ENCODE measurements around the gene RNF133.

Gene RNF133, protein sequence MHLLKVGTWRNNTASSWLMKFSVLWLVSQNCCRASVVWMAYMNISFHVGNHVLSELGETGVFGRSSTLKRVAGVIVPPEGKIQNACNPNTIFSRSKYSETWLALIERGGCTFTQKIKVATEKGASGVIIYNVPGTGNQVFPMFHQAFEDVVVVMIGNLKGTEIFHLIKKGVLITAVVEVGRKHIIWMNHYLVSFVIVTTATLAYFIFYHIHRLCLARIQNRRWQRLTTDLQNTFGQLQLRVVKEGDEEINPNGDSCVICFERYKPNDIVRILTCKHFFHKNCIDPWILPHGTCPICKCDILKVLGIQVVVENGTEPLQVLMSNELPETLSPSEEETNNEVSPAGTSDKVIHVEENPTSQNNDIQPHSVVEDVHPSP

DNA sequence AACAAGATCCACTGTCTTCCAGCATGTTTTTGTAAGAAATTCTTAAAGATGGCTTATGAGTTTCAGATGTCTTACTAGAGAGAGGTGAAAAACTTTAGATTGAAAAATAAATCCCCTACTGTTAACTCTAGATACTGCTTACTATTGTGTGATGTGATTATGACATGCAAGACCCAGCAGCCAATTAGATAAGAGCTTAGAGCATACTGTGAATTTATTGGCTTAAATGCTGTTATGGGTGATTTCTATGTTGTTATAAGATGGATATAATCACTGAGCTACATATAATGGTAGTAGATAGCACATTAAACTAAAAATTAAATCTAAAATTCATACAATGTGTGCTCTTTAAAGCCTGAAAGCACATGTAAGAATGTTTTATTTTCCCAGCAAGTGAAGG is at the start of gene RNF133:
TSS of gene RNF133 (minus strand) at position 101 of the 400 bp plus-strand sequence. CDS start 199 bp downstream, outside the sequence.
- DNase-seq: no peak

DNA sequence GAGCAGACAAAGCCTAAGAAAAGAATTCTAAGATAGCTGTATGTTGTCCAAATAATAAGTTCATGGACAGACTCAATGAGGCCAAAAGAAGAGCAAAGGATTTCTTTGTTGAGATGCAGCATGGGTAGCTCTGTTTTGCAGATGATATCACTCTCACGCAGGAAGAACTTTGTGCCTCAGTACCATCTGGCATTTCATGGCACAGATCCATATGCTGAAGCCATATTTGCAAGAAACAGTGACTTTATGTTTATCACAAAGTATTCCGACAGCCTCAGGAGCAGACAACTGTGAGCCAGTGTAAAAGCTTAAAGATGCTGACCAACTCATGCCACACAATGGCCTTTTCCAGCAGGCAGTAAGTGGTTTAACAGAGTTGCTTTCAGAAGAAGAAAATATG is 49.3 kb upstream of the RNF133 start:
- DNase-seq: no peak

- DNase-seq: peak; percentile 93
Measured at GRCh38 chr7:122746948-122747347, 48.0 kb upstream of the RNF133 start.

- no peak for DNase-seq
Measured at GRCh38 chr7:122743211-122743610, 44.3 kb upstream of the RNF133 start.

- no peak for DNase-seq
Measured at GRCh38 chr7:122738947-122739346, 40.0 kb upstream of the RNF133 start.

GRCh38 chr7:122736183-122736582 is 37.3 kb upstream of the RNF133 start:
- DNase-seq: no peak

- no peak for DNase-seq
Measured at GRCh38 chr7:122727759-122728158, 28.8 kb upstream of the RNF133 start.

DNA sequence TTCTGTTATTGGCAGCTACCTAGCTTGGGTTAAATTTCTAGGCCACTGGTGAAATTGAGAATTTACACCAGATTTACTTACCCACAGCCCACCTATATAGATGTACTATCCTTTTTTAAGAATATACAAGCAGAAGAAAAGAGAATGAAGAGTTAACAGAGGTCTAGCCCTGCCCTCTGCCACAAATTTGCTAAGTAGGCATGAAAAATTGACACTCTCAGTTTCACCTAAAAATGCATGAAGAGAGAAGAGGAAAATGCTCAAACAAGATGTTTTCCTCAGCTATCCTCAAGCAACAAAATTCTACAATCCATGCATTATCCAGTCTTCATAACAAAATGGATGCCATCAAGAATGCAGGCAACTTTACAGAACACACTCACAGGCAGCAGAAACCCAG is 28.4 kb upstream of the RNF133 start:
- DNase-seq: no peak

- DNase-seq: no peak
Measured at GRCh38 chr7:122726881-122727280, 28.0 kb upstream of the RNF133 start.

- DNase-seq: no peak
Measured at GRCh38 chr7:122724366-122724765, 25.4 kb upstream of the RNF133 start.

DNA sequence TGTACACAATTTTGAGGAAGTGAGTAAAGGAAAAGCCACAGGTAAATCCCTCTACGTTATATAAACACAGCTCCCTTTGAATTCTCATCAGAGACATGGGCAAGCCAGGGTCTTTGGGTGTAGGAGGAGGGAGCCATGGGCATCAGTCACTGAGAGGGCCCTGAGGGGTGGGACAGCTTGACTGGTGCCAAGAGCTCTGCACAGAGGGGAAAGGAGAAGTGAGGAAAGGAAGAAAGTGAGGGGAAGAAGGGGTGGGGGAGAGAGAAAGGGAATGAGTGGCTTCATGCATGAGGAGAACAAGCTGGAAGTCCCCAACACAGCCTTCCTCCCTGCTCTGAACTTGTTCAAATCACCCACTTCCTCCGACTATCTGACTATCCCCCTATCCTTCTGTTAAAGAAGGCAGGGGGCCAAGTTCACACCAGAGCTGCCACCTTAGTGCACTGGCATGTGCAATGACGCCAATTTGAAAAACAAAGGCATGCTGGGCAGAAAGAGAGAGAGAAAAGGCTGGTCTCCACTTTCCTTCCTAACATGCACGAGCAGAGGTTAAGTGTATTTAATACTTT is 20.2 kb upstream of the RNF133 start:
- no peak for DNase-seq

- no peak for DNase-seq
Measured at GRCh38 chr7:122717356-122718089, 18.6 kb upstream of the RNF133 start.

DNA sequence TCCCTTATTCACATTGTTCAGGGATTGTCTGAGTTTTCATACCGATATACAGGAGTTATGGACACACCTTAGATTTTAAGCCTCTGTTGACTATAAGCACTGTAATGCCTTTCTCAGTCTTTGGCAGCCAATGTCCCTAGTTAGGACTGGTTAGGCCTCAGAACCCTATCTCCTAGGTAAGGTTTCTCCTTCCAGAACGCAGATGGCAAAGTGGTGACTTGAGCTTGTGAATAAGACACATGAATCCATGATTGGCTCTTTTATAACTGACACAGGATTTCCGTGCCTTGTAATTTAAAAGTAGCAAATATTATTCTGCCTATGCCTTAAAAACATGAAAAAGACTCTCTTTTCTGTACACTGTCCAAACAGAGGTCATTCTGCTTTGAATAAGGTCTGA is 16.3 kb upstream of the RNF133 start:
- DNase-seq: no peak

DNA sequence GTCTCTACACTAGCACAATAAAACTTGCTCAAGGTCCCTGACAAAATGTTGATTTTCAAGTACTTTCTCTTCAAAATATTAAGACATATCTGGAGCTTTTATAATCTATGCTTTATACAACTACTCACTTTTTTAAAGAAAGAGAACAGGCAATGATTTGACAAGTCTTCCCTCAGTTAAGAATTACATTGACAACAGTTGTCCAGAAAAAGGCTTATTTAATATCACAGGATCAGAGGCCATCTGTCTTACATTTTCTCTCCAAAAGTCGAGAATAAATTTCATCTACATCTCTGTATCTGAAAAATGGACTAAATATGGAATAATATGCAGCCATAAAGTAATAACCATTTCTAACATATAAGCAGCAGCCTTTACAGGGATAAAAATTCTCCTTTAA is 12.0 kb upstream of the RNF133 start:
- no peak for DNase-seq

DNA sequence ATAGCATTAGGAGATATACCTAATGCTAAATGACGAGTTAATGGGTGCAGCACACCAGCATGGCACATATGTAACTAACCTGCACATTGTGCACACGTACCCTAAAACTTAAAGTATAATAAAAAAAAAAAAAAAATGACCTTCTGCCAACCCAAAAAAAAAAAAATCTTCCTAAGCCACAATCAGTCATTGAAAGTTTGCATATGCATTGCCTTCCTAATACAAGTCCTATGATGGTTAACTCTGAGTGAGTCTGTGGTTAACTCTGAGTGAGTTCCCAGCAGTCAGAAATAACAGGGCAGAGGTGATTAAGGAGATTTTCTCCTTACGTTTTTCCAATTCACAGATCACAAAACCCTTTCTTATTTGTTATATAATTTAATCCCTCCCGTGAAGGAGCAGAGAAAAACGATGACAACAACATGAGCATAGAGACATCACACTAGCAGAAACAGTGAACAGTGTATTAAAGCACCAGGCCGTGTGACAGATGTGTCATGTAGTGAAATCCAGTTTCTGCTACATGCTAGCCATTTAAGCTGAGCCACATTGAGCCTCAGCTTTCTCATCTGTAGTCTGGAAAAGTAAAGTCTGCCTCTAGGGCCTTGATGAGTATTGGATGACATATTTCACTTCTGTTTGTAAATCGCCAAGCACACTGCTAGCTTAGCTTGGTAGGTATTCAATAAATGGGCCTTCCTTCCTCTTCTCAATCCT is 11.2 kb upstream of the RNF133 start:
- no peak for DNase-seq

DNA sequence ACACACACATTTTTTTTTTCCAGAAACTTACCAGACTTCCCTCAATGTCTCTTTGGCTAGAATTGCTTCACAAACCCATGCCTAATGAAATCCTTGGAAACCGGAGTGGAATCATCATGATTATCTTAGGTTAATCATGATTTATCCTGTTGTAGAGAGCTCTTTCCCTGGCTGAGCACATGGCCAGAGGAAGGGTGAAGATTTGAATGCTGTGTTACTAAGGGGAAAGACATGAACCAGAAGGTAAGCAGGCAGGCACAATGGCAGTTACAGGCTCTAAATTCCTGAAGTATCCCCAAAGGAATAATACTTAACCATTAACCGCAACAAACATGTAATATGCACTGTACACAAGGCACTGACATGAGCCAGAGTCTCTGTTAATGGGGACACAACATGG is 7.9 kb upstream of the RNF133 start:
- DNase-seq: no peak

- no peak for DNase-seq
Measured at GRCh38 chr7:122702872-122703510, 4.1 kb upstream of the RNF133 start, which contains the start of gene RNF148. Gene RNF148, minus strand, starts transcription at chr7:122702922. Its CDS starts 172 bp downstream, at chr7:122702750.

DNA sequence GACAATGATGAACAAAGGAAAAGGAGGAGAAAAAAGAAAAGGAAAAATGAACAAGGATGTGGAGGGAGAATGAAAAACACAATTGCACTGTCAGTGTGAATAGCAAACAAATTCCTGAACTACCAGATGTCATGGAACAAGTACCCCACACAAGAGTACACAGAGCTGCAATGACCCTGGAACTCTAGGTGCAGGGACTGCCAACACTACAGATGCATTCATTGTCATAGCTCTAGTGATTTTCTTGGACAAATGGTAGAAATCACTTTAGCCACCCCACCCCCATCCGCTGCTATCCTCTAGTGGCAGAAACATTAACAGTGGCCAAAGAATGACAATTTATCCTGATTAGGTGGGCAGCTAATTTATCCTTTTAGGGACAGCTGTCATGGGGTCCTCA is 3.1 kb downstream of the RNF133 start:
- DNase-seq: no peak

GRCh38 chr7:122694697-122695096 is 4.2 kb downstream of the RNF133 start:
- no peak for DNase-seq

DNA sequence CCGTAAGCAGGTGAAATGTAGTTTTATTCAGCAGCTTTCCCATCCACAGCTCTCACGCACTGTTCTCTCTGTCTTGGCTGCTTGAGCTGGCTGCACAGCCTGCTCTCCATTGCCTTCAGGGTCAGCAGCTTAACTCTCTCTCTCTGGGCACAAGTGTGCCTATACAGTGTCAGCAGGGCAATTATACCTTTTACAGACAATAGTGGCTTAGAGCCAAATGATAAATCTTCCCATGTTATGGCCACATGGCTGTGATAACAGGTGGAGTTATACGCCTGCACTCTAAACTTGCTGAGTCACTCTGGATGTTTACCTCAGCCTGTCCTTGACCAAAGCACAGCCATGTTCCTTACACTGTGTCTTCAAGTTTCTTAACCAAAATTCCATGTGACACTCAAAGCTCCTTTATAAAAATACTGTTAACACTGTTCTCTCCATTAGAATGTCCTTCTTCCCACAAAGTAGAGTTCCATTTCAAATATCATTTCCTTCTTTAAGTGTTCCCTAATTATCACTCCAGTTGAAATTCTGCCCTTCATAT is 6.1 kb downstream of the RNF133 start:
- no peak for DNase-seq

GRCh38 chr7:122691569-122692235 is 7.2 kb downstream of the RNF133 start:
- DNase-seq: no peak

Measured in NCI-H748 treated with DMSO at 0.1 percent for 48 hours (cell line).